Effector memory CD8-positive, alpha-beta T cell (primary cell): ENCODE results near the gene IFT172.

Source experiments
- ATAC-seq: fragments of 150-1000 bp; cut with Tn5 transposase; replicated peaks from 2 replicates; pipeline ENCODE4 v1.10.0; 2021; ENCODE audit warnings: mild to moderate bottlenecking, moderate library complexity
- DNase-seq, 3 experiments: peaks; one replicate each; pipeline ENCODE4 v3.0.0; 2021
- H3K27ac Mint-ChIP-seq, 2 donors: one replicate each; pipeline ENCODE4 v1.8.0; 2022; ENCODE audit warnings: mild to moderate bottlenecking in 2 of 2, mixed read lengths in 2 of 2, moderate library complexity in 2 of 2
- H3K27me3 Mint-ChIP-seq, 2 donors: one replicate each; pipeline ENCODE4 v1.8.0; 2022; ENCODE audit warnings: mixed read lengths in 2 of 2
- H3K36me3 Mint-ChIP-seq: one replicate; pipeline ENCODE4 v1.8.0; 2022; ENCODE audit warnings: mild to moderate bottlenecking, moderate library complexity, mixed read lengths; ENCODE audit not compliant: insufficient read depth
- H3K4me1 Mint-ChIP-seq, 2 donors: one replicate each; pipeline ENCODE4 v1.8.0; 2022; ENCODE audit warnings: low read depth in 2 of 2, mixed read lengths in 2 of 2
- H3K4me3 Mint-ChIP-seq, 2 donors: one replicate each; pipeline ENCODE4 v1.8.0; 2022; ENCODE audit warnings: mild to moderate bottlenecking in 2 of 2, mixed read lengths in 2 of 2, moderate library complexity in 2 of 2
- H3K9me3 Mint-ChIP-seq, 2 donors: one replicate each; pipeline ENCODE4 v1.8.0; 2022; ENCODE audit warnings: mixed read lengths in 2 of 2

The IFT172 gene

GRCh38 chr2:27400348-27401135 lies 89.0 kb downstream of the IFT172 start:
- Mint-ChIP-seq H3K9me3 (no peaks in the 10 kb centered on the region), H3K36me3 (peaks cover 33% of the 10 kb centered on the region), H3K4me3 (no peak overlapping the region), H3K4me1 (peaks cover 20 to 43% of the 10 kb centered on the region in 2 donors), H3K27me3 (no peaks in the 10 kb centered on the region), H3K27ac (peak overlapping the region; percentile 59 to 68)
- ATAC-seq (no peak), DNase-seq (no peak)

DNA sequence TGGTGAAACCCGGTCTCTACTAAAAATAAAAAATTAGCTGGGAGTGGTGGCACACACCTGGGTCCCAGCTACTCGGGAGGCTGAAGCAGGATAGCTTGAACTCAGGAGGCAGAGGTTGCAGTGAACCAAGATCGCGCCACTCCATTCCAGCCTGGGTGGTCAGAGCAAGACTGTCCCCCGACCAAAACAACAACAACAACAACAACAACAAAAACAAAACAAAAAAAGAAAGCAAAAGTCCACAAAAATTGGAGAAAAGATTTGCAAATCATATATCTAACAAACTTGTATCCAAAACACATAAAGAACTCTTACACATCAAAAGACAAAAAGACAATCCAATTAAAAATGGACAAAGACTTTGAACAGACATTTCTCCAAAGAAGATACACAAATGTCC lies 90.6 kb downstream of the IFT172 start:
- Mint-ChIP-seq H3K9me3 (no peaks in the 10 kb centered on the region), H3K27me3 (no peaks in the 10 kb centered on the region), H3K27ac (peak overlapping the region in 1 of 2 donors; percentile 82), H3K36me3 (peaks cover 22% of the 10 kb centered on the region), H3K4me1 (peaks cover 21 to 46% of the 10 kb centered on the region in 2 donors), H3K4me3 (peak overlapping the region in 1 of 2 donors; percentile 3)
- no peak for DNase-seq
- ATAC-seq, result no peak
